Activated T-helper 17 cell treated with anti-CD3 and anti-CD28 coated beads, Interleukin-2, amount 50 U/mL, for 72 hours (primary cell): ENCODE measurements around the gene PRKAR2B. TPM values are rescaled to one million over a fixed set of nuclear protein-coding genes. Genes with fewer than 3 reads are reported as not detected.

Experiments
- ATAC-seq: fragments of 150-1000 bp; cut with Tn5 transposase; replicated peaks from 2 replicates; pipeline ENCODE4 v1.10.0; 2021; ENCODE audit warnings: mild to moderate bottlenecking, moderate library complexity
- H3K27ac Mint-ChIP-seq: one replicate; pipeline ENCODE4 v1.8.0; 2022; ENCODE audit warnings: mixed read lengths
- H3K27me3 Mint-ChIP-seq: one replicate; pipeline ENCODE4 v1.8.0; 2022; ENCODE audit warnings: mixed read lengths
- H3K36me3 Mint-ChIP-seq: one replicate; pipeline ENCODE4 v1.8.0; 2022; ENCODE audit warnings: low read depth, mild to moderate bottlenecking, mixed read lengths
- H3K4me1 Mint-ChIP-seq: one replicate; pipeline ENCODE4 v1.8.0; 2022; ENCODE audit warnings: mixed read lengths
- H3K4me3 Mint-ChIP-seq: one replicate; pipeline ENCODE4 v1.8.0; 2022; ENCODE audit warnings: mild to moderate bottlenecking, mixed read lengths
- H3K9me3 Mint-ChIP-seq: one replicate; pipeline ENCODE4 v1.8.0; 2022; ENCODE audit warnings: mixed read lengths
- total RNA-seq, 2 donors: library from RNA; stranded (reverse); gene quantifications; one replicate each; pipeline ENCODE4 v1.2.3, GENCODE V29; 2022

Gene PRKAR2B
- total RNA-seq, 2 donors from 2014 or later, result 0.95 to 3.4 TPM

DNA sequence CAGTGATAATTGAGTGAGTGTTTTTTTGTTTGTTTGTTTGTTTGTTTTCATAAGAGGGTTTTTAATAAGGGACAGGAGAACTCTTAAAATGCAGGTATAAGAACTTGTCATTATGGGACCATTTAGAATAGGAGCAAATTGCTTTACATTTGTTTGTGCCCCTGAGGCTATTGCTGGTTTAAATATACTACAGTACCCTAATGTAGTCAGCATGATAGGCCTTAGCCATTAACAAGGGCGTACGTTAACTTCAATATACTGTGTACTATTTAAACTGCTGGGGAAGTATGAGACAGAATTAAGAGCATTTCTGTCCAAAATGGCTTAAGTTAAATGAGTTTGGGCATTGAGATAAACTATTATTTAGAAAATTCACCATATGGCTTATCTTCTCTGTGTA is 26.2 kb downstream of the PRKAR2B start:
- ATAC-seq, result no peak
- Mint-ChIP-seq H3K27ac (no peak overlapping the region), H3K4me1 (no peaks in the 10 kb centered on the region), H3K36me3 (no peaks in the 10 kb centered on the region), H3K4me3 (no peak overlapping the region), H3K27me3 (peaks cover 2% of the 10 kb centered on the region), H3K9me3 (no peaks in the 10 kb centered on the region)

DNA sequence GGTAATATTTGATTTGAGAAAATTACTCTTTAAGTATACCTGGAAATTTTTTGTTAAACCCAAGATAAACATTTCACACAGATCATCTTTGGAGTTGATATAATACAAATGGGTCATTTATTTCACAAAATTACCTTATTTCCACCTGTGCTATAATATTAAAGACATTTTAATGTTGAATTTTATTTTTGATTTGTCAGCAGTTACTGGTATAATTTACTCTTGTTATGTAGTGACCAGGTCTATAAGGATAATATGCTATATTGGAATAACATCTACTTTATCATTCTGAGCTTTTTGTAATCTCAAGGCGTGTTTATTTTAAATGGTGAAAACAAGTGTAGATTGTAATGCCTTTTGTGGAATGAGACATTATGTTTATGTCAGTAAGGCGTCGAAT is 26.6 kb downstream of the PRKAR2B start:
- Mint-ChIP-seq H3K4me1 (no peaks in the 10 kb centered on the region), H3K27me3 (peaks cover 2% of the 10 kb centered on the region), H3K36me3 (no peaks in the 10 kb centered on the region), H3K27ac (no peak overlapping the region), H3K4me3 (no peak overlapping the region), H3K9me3 (no peaks in the 10 kb centered on the region)
- no peak for ATAC-seq

DNA sequence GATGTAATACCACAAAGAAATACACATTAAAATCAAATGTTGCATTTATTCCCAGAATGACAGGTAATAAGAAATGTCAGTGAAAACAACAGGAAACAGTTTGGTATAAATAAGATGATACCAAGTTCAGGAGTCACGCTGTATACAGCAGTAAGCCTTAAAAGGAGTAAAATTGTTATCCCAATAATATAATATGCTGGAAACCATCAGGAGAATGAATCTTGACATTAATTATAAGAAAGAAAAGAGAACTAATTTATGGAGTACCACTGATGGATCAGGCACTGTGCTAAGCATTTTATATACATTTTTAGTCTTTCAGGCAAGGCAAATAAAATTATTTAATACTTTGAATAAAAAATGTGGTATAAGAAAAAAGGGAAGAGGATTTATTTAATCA is 27.6 kb downstream of the PRKAR2B start:
- Mint-ChIP-seq H3K36me3 (no peaks in the 10 kb centered on the region), H3K9me3 (no peaks in the 10 kb centered on the region), H3K4me3 (no peak overlapping the region), H3K27me3 (peaks cover 2% of the 10 kb centered on the region), H3K27ac (no peak overlapping the region), H3K4me1 (no peaks in the 10 kb centered on the region)
- ATAC-seq, result no peak

DNA sequence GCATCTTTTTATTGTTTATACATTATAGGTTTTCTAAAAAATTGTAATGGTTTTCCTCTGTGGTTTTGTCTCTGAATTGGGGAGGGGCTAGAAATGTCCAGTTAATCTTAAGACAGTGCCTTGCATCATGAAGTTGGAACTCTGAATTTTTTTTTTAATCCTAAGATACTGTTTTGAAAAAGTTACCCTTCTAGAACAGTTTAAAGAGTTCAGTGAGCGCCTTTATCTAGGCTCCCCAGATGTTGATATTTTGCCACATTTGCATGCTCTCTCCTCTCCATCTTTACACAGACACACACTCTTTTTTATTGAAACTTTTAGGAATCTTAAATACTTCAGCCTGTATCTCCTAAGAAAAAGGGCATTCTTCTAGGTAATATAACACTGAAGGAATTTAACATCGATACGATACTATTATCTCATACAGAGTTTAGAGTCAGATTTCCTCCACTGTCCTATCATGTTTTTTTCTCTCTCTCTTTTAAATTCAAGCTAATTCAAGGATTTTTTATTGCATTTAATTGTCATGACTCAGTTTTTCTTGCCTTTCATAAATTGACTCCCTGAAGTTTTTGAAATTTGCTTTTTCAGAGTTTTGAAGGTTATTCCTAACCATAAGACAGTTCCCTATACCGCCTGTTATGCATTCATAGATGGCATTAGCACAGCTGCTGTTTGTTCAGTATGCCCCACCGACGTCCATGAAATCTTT is 31.5 kb downstream of the PRKAR2B start:
- Mint-ChIP-seq H3K36me3 (no peaks in the 10 kb centered on the region), H3K9me3 (no peaks in the 10 kb centered on the region), H3K27ac (no peak overlapping the region), H3K4me1 (no peaks in the 10 kb centered on the region), H3K27me3 (no peaks in the 10 kb centered on the region), H3K4me3 (no peak overlapping the region)
- ATAC-seq, result no peak

GRCh38 chr7:107076781-107077698 is 32.5 kb downstream of the PRKAR2B start:
- no peak overlapping the region for H3K4me3 Mint-ChIP-seq
- no peaks in the 10 kb centered on the region for H3K27me3 Mint-ChIP-seq
- no peaks in the 10 kb centered on the region for H3K4me1 Mint-ChIP-seq
- H3K9me3 Mint-ChIP-seq, result no peaks in the 10 kb centered on the region
- H3K27ac Mint-ChIP-seq, result no peak overlapping the region
- ATAC-seq, result no peak
- H3K36me3 Mint-ChIP-seq, result no peaks in the 10 kb centered on the region

DNA sequence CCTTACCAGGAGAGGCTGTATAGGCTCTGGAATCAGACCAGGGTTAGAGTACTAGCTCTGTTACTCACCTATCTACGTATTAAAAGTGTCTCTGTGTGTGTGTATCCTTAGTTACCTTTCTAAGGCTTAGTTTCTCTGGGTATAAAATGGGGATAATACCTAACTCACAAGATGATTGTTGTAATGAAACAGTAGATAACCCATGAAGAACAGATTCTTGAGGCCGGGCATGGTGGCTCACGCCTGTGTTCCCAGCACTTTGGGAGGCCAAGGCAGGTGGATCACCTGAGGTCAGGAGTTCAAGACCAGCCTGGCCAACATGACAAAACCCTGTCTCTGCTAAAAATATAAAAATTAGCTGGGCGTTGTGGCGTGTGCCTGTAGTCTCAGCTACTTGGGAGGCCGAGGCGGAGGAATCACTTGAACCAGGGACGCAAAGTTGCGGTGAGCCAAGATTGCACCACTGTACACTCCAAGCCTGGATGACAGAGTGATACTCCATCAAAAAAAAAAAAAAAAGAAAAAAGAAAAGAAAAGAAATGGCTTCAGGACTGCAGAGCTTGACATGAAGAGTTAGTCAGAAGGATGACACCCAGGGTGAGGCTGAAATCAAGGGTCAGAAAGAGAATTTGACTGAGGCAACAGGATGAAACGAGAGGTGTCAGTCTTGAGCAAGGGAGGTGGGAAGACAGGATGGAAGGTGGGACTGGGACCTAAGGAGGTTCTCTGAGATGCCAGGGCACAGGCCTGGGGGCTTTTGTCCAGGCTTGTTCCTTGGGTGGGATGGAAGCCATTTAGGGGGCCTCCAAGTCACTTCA is 33.4 kb downstream of the PRKAR2B start:
- H3K4me3 Mint-ChIP-seq, result no peak overlapping the region
- no peaks in the 10 kb centered on the region for H3K4me1 Mint-ChIP-seq
- ATAC-seq, result no peak
- H3K36me3 Mint-ChIP-seq, result no peaks in the 10 kb centered on the region
- no peak overlapping the region for H3K27ac Mint-ChIP-seq
- H3K27me3 Mint-ChIP-seq, result no peaks in the 10 kb centered on the region
- no peaks in the 10 kb centered on the region for H3K9me3 Mint-ChIP-seq

GRCh38 chr7:107078517-107078966 is 34.0 kb downstream of the PRKAR2B start:
- no peak overlapping the region for H3K27ac Mint-ChIP-seq
- no peaks in the 10 kb centered on the region for H3K27me3 Mint-ChIP-seq
- no peak for ATAC-seq
- H3K4me3 Mint-ChIP-seq, result no peak overlapping the region
- no peaks in the 10 kb centered on the region for H3K36me3 Mint-ChIP-seq
- no peaks in the 10 kb centered on the region for H3K4me1 Mint-ChIP-seq
- H3K9me3 Mint-ChIP-seq, result no peaks in the 10 kb centered on the region

GRCh38 chr7:107079212-107079940 is 34.9 kb downstream of the PRKAR2B start:
- no peak for ATAC-seq
- H3K9me3 Mint-ChIP-seq, result no peaks in the 10 kb centered on the region
- no peak overlapping the region for H3K4me3 Mint-ChIP-seq
- no peaks in the 10 kb centered on the region for H3K36me3 Mint-ChIP-seq
- no peak overlapping the region for H3K27ac Mint-ChIP-seq
- no peaks in the 10 kb centered on the region for H3K4me1 Mint-ChIP-seq
- no peaks in the 10 kb centered on the region for H3K27me3 Mint-ChIP-seq

DNA sequence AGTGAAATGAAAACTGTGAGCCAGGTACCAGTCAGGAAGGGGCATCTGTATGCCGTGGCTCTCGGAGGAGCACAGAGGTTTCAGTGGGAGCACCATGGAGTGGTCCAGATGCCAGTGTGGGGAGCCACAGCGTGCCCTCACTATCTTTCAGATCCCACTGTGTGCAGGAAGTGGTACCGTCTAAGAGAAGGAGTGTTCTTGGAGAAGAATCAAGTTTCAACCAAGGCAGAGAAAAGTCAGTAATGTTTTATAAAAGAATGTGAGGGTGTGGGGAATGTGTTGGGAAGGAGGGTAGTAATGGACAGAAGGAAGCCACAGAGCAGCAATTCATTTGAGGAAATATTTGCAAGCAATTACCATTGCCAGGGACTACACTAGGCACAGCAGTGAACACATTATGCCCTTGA is 35.6 kb downstream of the PRKAR2B start:
- Mint-ChIP-seq H3K27me3 (no peaks in the 10 kb centered on the region), H3K27ac (no peak overlapping the region), H3K36me3 (no peaks in the 10 kb centered on the region), H3K4me1 (no peaks in the 10 kb centered on the region), H3K9me3 (no peaks in the 10 kb centered on the region), H3K4me3 (no peak overlapping the region)
- no peak for ATAC-seq

GRCh38 chr7:107080533-107080932 is 36.0 kb downstream of the PRKAR2B start:
- no peaks in the 10 kb centered on the region for H3K27me3 Mint-ChIP-seq
- H3K27ac Mint-ChIP-seq, result no peak overlapping the region
- H3K4me3 Mint-ChIP-seq, result no peak overlapping the region
- H3K36me3 Mint-ChIP-seq, result no peaks in the 10 kb centered on the region
- H3K4me1 Mint-ChIP-seq, result no peaks in the 10 kb centered on the region
- ATAC-seq, result no peak
- no peaks in the 10 kb centered on the region for H3K9me3 Mint-ChIP-seq

DNA sequence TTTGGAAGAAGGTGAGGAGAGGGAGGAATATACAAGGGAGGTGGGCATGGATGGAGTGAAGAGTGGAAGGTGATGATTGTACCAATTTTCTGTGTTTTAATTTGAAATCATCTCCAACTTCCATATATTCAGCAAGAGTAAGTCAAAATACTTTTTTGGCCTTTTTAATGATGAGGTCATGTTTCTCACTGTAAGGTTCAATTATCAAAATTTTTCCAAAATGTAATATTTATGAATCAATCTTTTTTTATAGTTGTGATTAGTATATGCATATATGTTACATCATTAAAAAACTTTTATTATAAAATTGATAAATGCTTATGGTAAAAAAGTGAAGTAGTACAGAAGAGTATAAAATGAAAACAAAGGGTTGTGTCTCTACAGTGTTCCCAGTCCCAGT is 40.7 kb downstream of the PRKAR2B start:
- no peaks in the 10 kb centered on the region for H3K9me3 Mint-ChIP-seq
- no peak overlapping the region for H3K27ac Mint-ChIP-seq
- no peak for ATAC-seq
- no peaks in the 10 kb centered on the region for H3K27me3 Mint-ChIP-seq
- H3K4me1 Mint-ChIP-seq, result no peaks in the 10 kb centered on the region
- H3K4me3 Mint-ChIP-seq, result no peak overlapping the region
- no peaks in the 10 kb centered on the region for H3K36me3 Mint-ChIP-seq

DNA sequence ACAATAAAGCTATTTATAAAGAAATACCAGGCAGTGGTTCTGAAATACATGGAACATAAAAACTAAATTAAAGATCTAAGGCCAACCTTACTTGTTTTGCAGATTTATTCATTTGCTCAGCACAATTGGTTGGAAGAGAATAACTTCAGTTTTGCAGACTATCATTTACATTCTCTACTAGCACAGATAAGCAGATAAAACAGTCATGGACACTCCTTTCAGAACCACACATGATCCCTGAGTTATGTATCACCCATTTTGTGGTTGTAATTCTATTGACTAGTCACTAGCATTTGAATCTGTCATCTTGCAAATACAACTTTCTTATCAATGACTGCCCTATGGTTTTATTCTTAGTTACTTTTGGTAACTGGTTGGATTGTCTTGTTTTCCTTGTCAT is 45.1 kb downstream of the PRKAR2B start:
- H3K36me3 Mint-ChIP-seq, result no peaks in the 10 kb centered on the region
- no peaks in the 10 kb centered on the region for H3K27me3 Mint-ChIP-seq
- H3K4me3 Mint-ChIP-seq, result no peak overlapping the region
- H3K27ac Mint-ChIP-seq, result no peak overlapping the region
- ATAC-seq, result no peak
- H3K9me3 Mint-ChIP-seq, result no peaks in the 10 kb centered on the region
- H3K4me1 Mint-ChIP-seq, result no peaks in the 10 kb centered on the region

- Mint-ChIP-seq H3K4me1 (no peaks in the 10 kb centered on the region), H3K27ac (no peak overlapping the region), H3K4me3 (no peak overlapping the region), H3K9me3 (no peaks in the 10 kb centered on the region), H3K27me3 (no peaks in the 10 kb centered on the region), H3K36me3 (no peaks in the 10 kb centered on the region)
- ATAC-seq, result no peak
These were observed 46.0 kb downstream of the PRKAR2B start for GRCh38 chr7:107090457-107090856.

GRCh38 chr7:107091306-107091705 is 46.8 kb downstream of the PRKAR2B start:
- Mint-ChIP-seq H3K9me3 (no peaks in the 10 kb centered on the region), H3K4me1 (no peaks in the 10 kb centered on the region), H3K4me3 (no peak overlapping the region), H3K27me3 (peaks cover 4% of the 10 kb centered on the region), H3K27ac (no peak overlapping the region), H3K36me3 (no peaks in the 10 kb centered on the region)
- no peak for ATAC-seq
